Measurements from ENCODE around the gene APOA5. TPM values are rescaled to one million over a fixed set of nuclear protein-coding genes. Genes with fewer than 3 reads are reported as not detected.

The APOA5 gene
- total and polyA plus RNA-seq, 2 of the 13 experiments (the other 11 are each of a cell fraction or from before 2014, with no cell fraction given): 44.0 to 49.1 TPM

- TF ChIP-seq ZFP91 (CRISPR knock-in tag; IDR thresholded peaks at IDR 0.05; ENCODE audit: borderline replicate concordance) (0 out of 2 replicates have a peak, but pooled peaks have one; percentile 24), ZNF558 (CRISPR knock-in tag; IDR thresholded peaks at IDR 0.05; ENCODE audit: borderline replicate concordance) (peak; percentile 17; the same call in 1 of the 2 replicates), CHD4 (IDR thresholded peaks at IDR 0.05; ENCODE audit: borderline replicate concordance, low read length) (0 out of 2 replicates have a peak, but pooled peaks have one; percentile 24), PAWR (CRISPR knock-in tag; IDR thresholded peaks at IDR 0.05; ENCODE audit: borderline replicate concordance) (0 out of 2 replicates have a peak, but pooled peaks have one; percentile 80), MAF1 (CRISPR knock-in tag; IDR thresholded peaks at IDR 0.05; ENCODE audit: borderline replicate concordance) (no peak), GZF1 (CRISPR knock-in tag; IDR thresholded peaks at IDR 0.05) (0 out of 2 replicates have a peak, but pooled peaks have one; percentile 49), ZNF251 (CRISPR knock-in tag; IDR thresholded peaks at IDR 0.05) (0 out of 2 replicates have a peak, but pooled peaks have one; percentile 23), SP5 (CRISPR knock-in tag; IDR thresholded peaks at IDR 0.05; ENCODE audit: borderline replicate concordance, low read depth) (0 out of 2 replicates have a peak, but pooled peaks have one; percentile 57), ZNF292 (CRISPR knock-in tag; IDR thresholded peaks at IDR 0.05; ENCODE audit: borderline replicate concordance, low read depth) (peak; percentile 46; the same call in 1 of the 2 replicates), GLMP (CRISPR knock-in tag; IDR thresholded peaks at IDR 0.05; ENCODE audit: borderline replicate concordance) (no peak), ZNF18 (CRISPR knock-in tag; IDR thresholded peaks at IDR 0.05; ENCODE audit: insufficient replicate concordance) (peak; percentile 50), KLF6 (CRISPR knock-in tag; IDR thresholded peaks at IDR 0.05) (0 out of 2 replicates have a peak, but pooled peaks have one; percentile 15), POGK (CRISPR knock-in tag; conservative IDR thresholded peaks at IDR 0.05) (no peak), ZNF772 (CRISPR knock-in tag; IDR thresholded peaks at IDR 0.05) (peak; percentile 64)
Measured at GRCh38 chr11:116831790-116832349, 40.2 kb upstream of the APOA5 start (continued).

Data from HepG2 (cell line).